CD4-positive, alpha-beta T cell (primary cell): Measurements from ENCODE around the gene BEND6. TPM values are rescaled to one million over a fixed set of nuclear protein-coding genes. Genes with fewer than 3 reads are reported as not detected.

Experiments used
- ATAC-seq: fragments of 200-7000 bp; cut with Tn5 transposase; one replicate; pipeline ENCODE4 v1.10.0; 2022; ENCODE audit warnings: mild to moderate bottlenecking; ENCODE audit not compliant: poor library complexity
- CTCF ChIA-PET: fragments of 350-600 bp; sonication (Branson Sonifier 250); formaldehyde crosslinking; loops from one replicate; lab custom pipeline; 2021; ENCODE audit warnings: antibody characterized with exemption, inconsistent platforms; lab: Charles Lee
- POLR2A ChIA-PET: fragments of 350-600 bp; sonication (Branson Sonifier 250); formaldehyde crosslinking; loops from one replicate; lab custom pipeline; 2021; ENCODE audit warnings: antibody characterized with exemption, inconsistent platforms; lab: Charles Lee
- DNase-seq, 14 experiments: peaks; one replicate each; pipeline ENCODE4 v3.0.0-alpha.2; 2013 to 2020; ENCODE audit warnings: mixed read lengths in 2 of 14
- H3K27ac ChIP-seq, 2 donors: one replicate each; pipeline versions ENCODE4 v1.5.1 to v1.7.0; 2013; ENCODE audit warnings: low read length in 2 of 2, low read depth in 1 of 2, mild to moderate bottlenecking in 1 of 2
- H3K27me3 ChIP-seq, 2 experiments: 1 replicate in 1 of 2; 2 replicates in 1 of 2; pipeline versions ENCODE4 v1.6.1 to v1.7.0; 2013; ENCODE audit warnings: low read length in 2 of 2, control low read depth in 1 of 2, mild to moderate bottlenecking in 1 of 2, moderate library complexity in 1 of 2; ENCODE audit not compliant: insufficient read depth in 2 of 2, control insufficient read depth in 1 of 2
- H3K36me3 ChIP-seq: one replicate; pipeline ENCODE4 v1.6.1; 2013; ENCODE audit warnings: low read length, control low read depth; ENCODE audit not compliant: insufficient read depth
- H3K4me1 ChIP-seq: one replicate; pipeline ENCODE4 v1.6.1; 2013; ENCODE audit warnings: low read length, control low read depth; ENCODE audit not compliant: insufficient read depth
- H3K4me3 ChIP-seq: one replicate; pipeline ENCODE4 v1.5.1; 2013; ENCODE audit warnings: mild to moderate bottlenecking, low read length, moderate library complexity
- H3K9me3 ChIP-seq, 2 experiments: 1 replicate in 1 of 2; 2 replicates in 1 of 2; pipeline versions ENCODE4 v1.6.1 to v1.7.0; 2013; ENCODE audit warnings: low read length in 2 of 2, mild to moderate bottlenecking in 2 of 2, control low read depth in 1 of 2, moderate library complexity in 1 of 2; ENCODE audit not compliant: control insufficient read depth in 1 of 2, insufficient read depth in 1 of 2
- H3K27ac Mint-ChIP-seq: one replicate; pipeline ENCODE4 v1.8.0; 2020; ENCODE audit warnings: mixed read lengths
- H3K27me3 Mint-ChIP-seq: one replicate; pipeline ENCODE4 v1.8.0; 2021; ENCODE audit warnings: mixed read lengths
- H3K36me3 Mint-ChIP-seq: one replicate; pipeline ENCODE4 v1.8.0; 2021; ENCODE audit warnings: low read depth, mixed read lengths
- H3K4me1 Mint-ChIP-seq: one replicate; pipeline ENCODE4 v1.8.0; 2021; ENCODE audit warnings: low read depth, mixed read lengths
- H3K4me3 Mint-ChIP-seq: one replicate; pipeline ENCODE4 v1.8.0; 2020; ENCODE audit warnings: mild to moderate bottlenecking, mixed read lengths
- H3K9me3 Mint-ChIP-seq: one replicate; pipeline ENCODE4 v1.8.0; 2020; ENCODE audit warnings: mixed read lengths
- CTCF ChIP-seq: fragments of 200-600 bp; IDR thresholded peaks from one replicate; pipeline ENCODE4 v1.8.0; 2022; ENCODE audit warnings: antibody characterized with exemption, mild to moderate bottlenecking
- intact Hi-C, 2 experiments: fragments of 100-400 bp; cut with DNase I in 1 of 2; cut with micrococcal nuclease in 1 of 2; formaldehyde crosslinking; loops; one replicate each; pipeline versions ENCODE4 v1.15.1 to v1.9.0; 2023 to 2025; cut with DNase I, micrococcal nuclease
- total RNA-seq, 174 experiments: library from RNA in 2 of 174; stranded (reverse) in 2 of 174; gene quantifications; one replicate each; pipeline ENCODE4 v1.2.3 and lab custom pipeline; 2021 to 2026

Gene BEND6
- total RNA-seq, 2 experiments from 2014 or later, result not detected

GRCh38 chr6:56961151-56961550 is 6.2 kb downstream of the BEND6 start:
- Histone ChIP-seq H3K36me3 (no peaks in the 10 kb centered on the region), H3K4me1 (no peaks in the 10 kb centered on the region), H3K27ac (no peak overlapping the region), H3K4me3 (no peak overlapping the region), H3K9me3 (no peaks in the 10 kb centered on the region), H3K27me3 (peaks cover 18 to 30% of the 10 kb centered on the region in 2 experiments)
- ATAC-seq, result no peak
- H3K27ac Mint-ChIP-seq, result no peak overlapping the region
- peaks cover 36% of the 10 kb centered on the region for H3K27me3 Mint-ChIP-seq
- no peaks in the 10 kb centered on the region for H3K4me1 Mint-ChIP-seq
- TF ChIP-seq CTCF, result no peak
- DNase-seq, result no peak
- POLR2A ChIA-PET, result no interaction called here
- CTCF ChIA-PET, result no interaction called here
- no peaks in the 10 kb centered on the region for H3K36me3 Mint-ChIP-seq
- H3K9me3 Mint-ChIP-seq, result no peaks in the 10 kb centered on the region
- no peak overlapping the region for H3K4me3 Mint-ChIP-seq
- intact Hi-C loops, result no loop called here

- Mint-ChIP-seq H3K4me3 (no peak overlapping the region), H3K27ac (no peak overlapping the region), H3K9me3 (no peaks in the 10 kb centered on the region), H3K27me3 (peaks cover 30% of the 10 kb centered on the region), H3K36me3 (no peaks in the 10 kb centered on the region), H3K4me1 (no peaks in the 10 kb centered on the region)
- ATAC-seq, result no peak
- Histone ChIP-seq H3K27ac (no peak overlapping the region), H3K9me3 (no peaks in the 10 kb centered on the region), H3K36me3 (no peaks in the 10 kb centered on the region), H3K27me3 (peaks cover 11 to 17% of the 10 kb centered on the region in 2 experiments), H3K4me3 (no peak overlapping the region), H3K4me1 (no peaks in the 10 kb centered on the region)
- TF ChIP-seq CTCF, result no peak
- CTCF ChIA-PET, result no interaction called here
- POLR2A ChIA-PET, result no interaction called here
- intact Hi-C loops, result no loop called here
- no peak for DNase-seq
Observed at GRCh38 chr6:56962441-56962840, 7.5 kb downstream of the BEND6 start.

- H3K4me3 Mint-ChIP-seq, result no peak overlapping the region
- no peaks in the 10 kb centered on the region for H3K9me3 Mint-ChIP-seq
Observed at GRCh38 chr6:56963043-56963442, 8.1 kb downstream of the BEND6 start.

More at GRCh38 chr6:56963043-56963442, 8.1 kb downstream of the BEND6 start:
- Histone ChIP-seq H3K9me3 (no peaks in the 10 kb centered on the region), H3K27ac (no peak overlapping the region), H3K36me3 (no peaks in the 10 kb centered on the region), H3K27me3 (peaks cover 10 to 15% of the 10 kb centered on the region in 2 experiments), H3K4me1 (no peaks in the 10 kb centered on the region), H3K4me3 (no peak overlapping the region)
- Mint-ChIP-seq H3K36me3 (no peaks in the 10 kb centered on the region), H3K27me3 (peaks cover 24% of the 10 kb centered on the region), H3K4me1 (no peaks in the 10 kb centered on the region), H3K27ac (no peak overlapping the region)
- TF ChIP-seq CTCF, result no peak
- intact Hi-C loops, result no loop called here
- ATAC-seq (no peak), DNase-seq (no peak)
- POLR2A ChIA-PET, result no interaction called here
- CTCF ChIA-PET, result interaction anchor here (1.1 kb wide), 1 partner anchor 60 kb away, joined by 3 read pairs; no protein-coding TSS in a partner anchor
